Transverse colon (tissue), 4 donors: ENCODE data around the gene ZNF211.

Source experiments
- EP300 ChIP-seq: sonication (generic); formaldehyde crosslinking; IDR thresholded peaks from one replicate; pipeline ENCODE4 v1.6.1; 2017; ENCODE audit warnings: antibody characterized with exemption, low read depth
- POLR2A ChIP-seq: fragments of 450-650 bp; IDR thresholded peaks from one replicate; pipeline ENCODE4 v1.6.1; 2016; ENCODE audit warnings: antibody characterized with exemption, mild to moderate bottlenecking, moderate library complexity
- POLR2AphosphoS5 ChIP-seq, 3 donors: sonication (generic); formaldehyde crosslinking; IDR thresholded peaks; one replicate each; pipeline ENCODE4 v1.6.1; 2016; ENCODE audit warnings: antibody characterized with exemption in 3 of 3
- TF ChIP-seq, protein P1 (sequence below), 5 experiments: fragments of 200-600 bp in 3 of 5; fragments of 450-650 bp in 2 of 5; sonication (generic) in 3 of 5; IDR thresholded peaks; 1 replicate in 2 of 5; 2 replicates in 3 of 5; pipeline ENCODE4 v1.5.1; 2016 to 2017; ENCODE audit warnings: antibody characterized with exemption in 5 of 5, inconsistent platforms in 3 of 5, mild to moderate bottlenecking in 2 of 5, moderate library complexity in 1 of 5

DNA sequence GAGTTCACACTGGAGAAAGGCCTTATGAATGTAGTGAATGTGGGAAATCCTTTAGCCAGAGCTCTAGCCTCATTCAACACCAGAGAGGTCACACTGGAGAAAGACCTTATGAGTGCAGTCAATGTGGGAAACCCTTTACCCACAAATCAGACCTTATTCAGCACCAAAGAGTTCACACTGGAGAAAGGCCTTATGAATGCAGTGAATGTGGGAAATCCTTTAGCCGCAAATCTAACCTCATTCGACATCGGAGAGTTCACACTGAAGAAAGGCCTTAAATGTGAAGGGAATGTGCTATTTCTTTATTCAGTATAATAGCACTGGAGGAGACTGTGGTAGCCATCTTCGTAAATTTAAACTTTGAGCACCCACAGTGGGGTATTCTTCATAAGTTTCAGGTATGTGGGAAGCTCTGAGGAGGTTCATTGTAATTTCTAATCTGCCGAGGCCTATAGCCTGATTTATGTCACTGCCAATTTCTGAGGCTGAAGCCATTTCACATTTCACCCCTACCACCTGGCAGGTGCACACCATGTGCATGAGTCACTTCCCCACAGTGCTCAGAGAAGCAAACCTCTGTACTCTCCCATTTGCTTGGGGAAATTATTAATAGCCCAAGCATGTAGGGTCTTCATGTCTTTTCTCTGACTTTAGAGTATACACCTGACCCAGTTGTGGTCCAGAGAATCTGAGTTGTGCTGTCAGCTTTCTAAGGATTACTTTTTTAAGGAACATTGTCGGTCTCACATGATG is 55.2 kb downstream of the ZNF211 start:
- TF ChIP-seq, protein P1, sequence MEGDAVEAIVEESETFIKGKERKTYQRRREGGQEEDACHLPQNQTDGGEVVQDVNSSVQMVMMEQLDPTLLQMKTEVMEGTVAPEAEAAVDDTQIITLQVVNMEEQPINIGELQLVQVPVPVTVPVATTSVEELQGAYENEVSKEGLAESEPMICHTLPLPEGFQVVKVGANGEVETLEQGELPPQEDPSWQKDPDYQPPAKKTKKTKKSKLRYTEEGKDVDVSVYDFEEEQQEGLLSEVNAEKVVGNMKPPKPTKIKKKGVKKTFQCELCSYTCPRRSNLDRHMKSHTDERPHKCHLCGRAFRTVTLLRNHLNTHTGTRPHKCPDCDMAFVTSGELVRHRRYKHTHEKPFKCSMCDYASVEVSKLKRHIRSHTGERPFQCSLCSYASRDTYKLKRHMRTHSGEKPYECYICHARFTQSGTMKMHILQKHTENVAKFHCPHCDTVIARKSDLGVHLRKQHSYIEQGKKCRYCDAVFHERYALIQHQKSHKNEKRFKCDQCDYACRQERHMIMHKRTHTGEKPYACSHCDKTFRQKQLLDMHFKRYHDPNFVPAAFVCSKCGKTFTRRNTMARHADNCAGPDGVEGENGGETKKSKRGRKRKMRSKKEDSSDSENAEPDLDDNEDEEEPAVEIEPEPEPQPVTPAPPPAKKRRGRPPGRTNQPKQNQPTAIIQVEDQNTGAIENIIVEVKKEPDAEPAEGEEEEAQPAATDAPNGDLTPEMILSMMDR (IDR thresholded peaks at IDR 0.05): no peak
- TF ChIP-seq POLR2A: no peak
- no peak for TF ChIP-seq POLR2AphosphoS5 (IDR thresholded peaks at IDR 0.05)
- TF ChIP-seq EP300: no peak
